ENCODE results near the gene SLFN12L.

DNA sequence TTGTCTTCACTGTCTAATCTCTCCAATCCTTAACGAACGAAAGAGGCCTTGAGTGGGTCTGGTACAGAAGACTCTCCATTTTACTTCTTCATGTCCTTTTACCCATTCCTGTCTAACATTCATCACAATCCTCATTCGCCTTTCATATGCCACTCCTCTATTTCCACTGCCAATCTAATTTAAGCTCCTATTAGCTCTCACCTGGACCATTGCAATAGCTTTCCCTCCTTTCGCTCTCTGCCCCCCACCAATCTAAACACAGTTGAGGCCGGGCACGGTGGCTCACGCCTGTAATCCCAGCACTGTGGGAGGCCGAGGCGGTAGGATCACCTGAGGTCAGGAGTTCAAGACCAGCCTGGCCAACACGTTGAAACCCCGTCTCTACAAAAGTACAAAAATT lies 29.5 kb upstream of the SLFN12L start:
- no peak for TF ChIP-seq POLR2A (IDR thresholded peaks at IDR 0.05)
- TF ChIP-seq, protein P1, sequence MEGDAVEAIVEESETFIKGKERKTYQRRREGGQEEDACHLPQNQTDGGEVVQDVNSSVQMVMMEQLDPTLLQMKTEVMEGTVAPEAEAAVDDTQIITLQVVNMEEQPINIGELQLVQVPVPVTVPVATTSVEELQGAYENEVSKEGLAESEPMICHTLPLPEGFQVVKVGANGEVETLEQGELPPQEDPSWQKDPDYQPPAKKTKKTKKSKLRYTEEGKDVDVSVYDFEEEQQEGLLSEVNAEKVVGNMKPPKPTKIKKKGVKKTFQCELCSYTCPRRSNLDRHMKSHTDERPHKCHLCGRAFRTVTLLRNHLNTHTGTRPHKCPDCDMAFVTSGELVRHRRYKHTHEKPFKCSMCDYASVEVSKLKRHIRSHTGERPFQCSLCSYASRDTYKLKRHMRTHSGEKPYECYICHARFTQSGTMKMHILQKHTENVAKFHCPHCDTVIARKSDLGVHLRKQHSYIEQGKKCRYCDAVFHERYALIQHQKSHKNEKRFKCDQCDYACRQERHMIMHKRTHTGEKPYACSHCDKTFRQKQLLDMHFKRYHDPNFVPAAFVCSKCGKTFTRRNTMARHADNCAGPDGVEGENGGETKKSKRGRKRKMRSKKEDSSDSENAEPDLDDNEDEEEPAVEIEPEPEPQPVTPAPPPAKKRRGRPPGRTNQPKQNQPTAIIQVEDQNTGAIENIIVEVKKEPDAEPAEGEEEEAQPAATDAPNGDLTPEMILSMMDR (IDR thresholded peaks at IDR 0.05), result no peak
